Mesenchymal stem cell (in vitro differentiated cells and primary cell): ENCODE results near the gene TMEM184A.
A peak's percentile ranks its signal among the peaks of the same experiment; 100 is the strongest.

Experiments
- DNase-seq: peaks from one replicate; pipeline ENCODE4 v3.0.0-alpha.2; 2013
- H2AFZ ChIP-seq: one replicate; pipeline ENCODE4 v1.6.1; 2013; ENCODE audit warnings: low read depth, mild to moderate bottlenecking, control low read depth, inconsistent platforms, low read length, moderate library complexity
- H2AK5ac ChIP-seq: 2 replicates; pipeline ENCODE4 v1.6.1; 2013; ENCODE audit warnings: low read length, moderate library complexity, mild to moderate bottlenecking, inconsistent platforms; ENCODE audit not compliant: severe bottlenecking
- H2BK120ac ChIP-seq: one replicate; pipeline ENCODE4 v1.6.1; 2013; ENCODE audit warnings: low read depth, mild to moderate bottlenecking, inconsistent platforms, low read length, moderate library complexity
- H2BK12ac ChIP-seq, 2 experiments: one replicate each; pipeline ENCODE4 v1.6.1; 2013; ENCODE audit warnings: inconsistent platforms in 2 of 2, low read length in 2 of 2, mild to moderate bottlenecking in 2 of 2, moderate library complexity in 2 of 2, control low read depth in 1 of 2
- H2BK15ac ChIP-seq: one replicate; pipeline ENCODE4 v1.6.1; 2013; ENCODE audit warnings: mild to moderate bottlenecking, low read depth, inconsistent platforms; ENCODE audit not compliant: poor library complexity, severe bottlenecking
- H2BK5ac ChIP-seq: 2 replicates; pipeline ENCODE4 v1.6.1; 2013; ENCODE audit warnings: low read depth, mild to moderate bottlenecking, low read length, control low read depth, inconsistent platforms; ENCODE audit not compliant: poor library complexity, severe bottlenecking
- H3K14ac ChIP-seq, 2 experiments: one replicate each; pipeline ENCODE4 v1.6.1; 2013; ENCODE audit warnings: inconsistent platforms in 2 of 2, low read length in 2 of 2, control low read depth in 1 of 2, mild to moderate bottlenecking in 1 of 2, moderate library complexity in 1 of 2
- H3K18ac ChIP-seq, 2 experiments: one replicate each; pipeline ENCODE4 v1.6.1; 2013; ENCODE audit warnings: inconsistent platforms in 2 of 2, low read length in 2 of 2, control low read depth in 1 of 2, low read depth in 1 of 2, mild to moderate bottlenecking in 1 of 2
- H3K23ac ChIP-seq, 2 experiments: one replicate each; pipeline ENCODE4 v1.6.1; 2013; ENCODE audit warnings: inconsistent platforms in 2 of 2, low read length in 2 of 2, mild to moderate bottlenecking in 2 of 2, moderate library complexity in 2 of 2, control low read depth in 1 of 2
- H3K27ac ChIP-seq: 2 replicates; pipeline ENCODE4 v1.5.1; 2013; ENCODE audit warnings: mild to moderate bottlenecking, moderate library complexity, low read length, control low read depth, inconsistent platforms; ENCODE audit not compliant: poor library complexity, severe bottlenecking
- H3K27me3 ChIP-seq, 2 experiments: 2 replicates each; pipeline versions ENCODE4 v1.6.1 to v1.7.0; 2013; ENCODE audit warnings: low read length in 2 of 2, mild to moderate bottlenecking in 2 of 2, moderate library complexity in 2 of 2, control low read depth in 1 of 2, inconsistent platforms in 1 of 2; ENCODE audit not compliant: control insufficient read depth in 1 of 2, insufficient read depth in 1 of 2
- H3K36me3 ChIP-seq, 2 experiments: 2 replicates each; pipeline versions ENCODE4 v1.6.1 to v1.7.0; 2013; ENCODE audit warnings: low read length in 2 of 2, control low read depth in 1 of 2, inconsistent platforms in 1 of 2, low read depth in 1 of 2, mild to moderate bottlenecking in 1 of 2; ENCODE audit not compliant: insufficient read depth in 2 of 2, control insufficient read depth in 1 of 2
- H3K4ac ChIP-seq, 2 experiments: one replicate each; pipeline ENCODE4 v1.6.1; 2013; ENCODE audit warnings: inconsistent platforms in 2 of 2, low read length in 2 of 2, mild to moderate bottlenecking in 2 of 2, moderate library complexity in 2 of 2, control low read depth in 1 of 2, low read depth in 1 of 2
- H3K4me1 ChIP-seq: 2 replicates; pipeline ENCODE4 v1.6.1; 2013; ENCODE audit warnings: low read depth, low read length, control low read depth; ENCODE audit not compliant: control insufficient read depth, insufficient read depth
- H3K4me2 ChIP-seq: 2 replicates; pipeline ENCODE4 v1.6.1; 2013; ENCODE audit warnings: low read length, mild to moderate bottlenecking, inconsistent platforms; ENCODE audit not compliant: poor library complexity, severe bottlenecking
- H3K4me3 ChIP-seq, 2 experiments: 2 replicates each; pipeline versions ENCODE4 v1.5.1 to v1.7.0; 2013; ENCODE audit warnings: low read length in 2 of 2, mild to moderate bottlenecking in 2 of 2, control low read depth in 1 of 2, low read depth in 1 of 2; ENCODE audit not compliant: insufficient read depth in 1 of 2
- H3K79me1 ChIP-seq: replicated peaks from 2 replicates; pipeline ENCODE4 v1.6.1; 2013; ENCODE audit warnings: mild to moderate bottlenecking, control low read depth, low read length, inconsistent platforms; ENCODE audit not compliant: poor library complexity, severe bottlenecking
- H3K9ac ChIP-seq: 2 replicates; pipeline ENCODE4 v1.7.0; 2013; ENCODE audit warnings: mild to moderate bottlenecking, low read length, moderate library complexity
- H3K9me3 ChIP-seq: 2 replicates; pipeline ENCODE4 v1.7.0; 2013; ENCODE audit warnings: mild to moderate bottlenecking, low read length; ENCODE audit not compliant: control insufficient read depth
- H4K8ac ChIP-seq: one replicate; pipeline ENCODE4 v1.6.1; 2013; ENCODE audit warnings: inconsistent platforms, mild to moderate bottlenecking, low read length, moderate library complexity
- H4K91ac ChIP-seq: one replicate; pipeline ENCODE4 v1.6.1; 2013; ENCODE audit warnings: mild to moderate bottlenecking, low read length, inconsistent platforms
- WGBS: methylation state at CpG from one replicate; pipeline ENCODE4 v1.1.7; 2013; ENCODE audit warnings: mixed read lengths; 5-methylcytosine and 5-hydroxymethylcytosine counted together

The TMEM184A gene

GRCh38 chr7:1542841-1543747 is 12.9 kb downstream of the TMEM184A start:
- H3K4ac ChIP-seq, result no peak overlapping the region
- peaks cover 19% of the 10 kb centered on the region for H3K4me1 ChIP-seq
- no peak overlapping the region for H3K27ac ChIP-seq
- H2BK12ac ChIP-seq, result no peak overlapping the region
- H3K27me3 ChIP-seq, result no peaks in the 10 kb centered on the region
- no peak overlapping the region for H2BK5ac ChIP-seq
- H4K91ac ChIP-seq, result no peak overlapping the region
- H4K8ac ChIP-seq, result no peak overlapping the region
- H3K36me3 ChIP-seq, result peaks cover 25 to 94% of the 10 kb centered on the region in 2 experiments
- H3K23ac ChIP-seq, result no peak overlapping the region
- H3K9ac ChIP-seq, result no peak overlapping the region
- no peak overlapping the region for H3K18ac ChIP-seq
- H2BK15ac ChIP-seq, result no peak overlapping the region
- no peak overlapping the region for H2BK120ac ChIP-seq
- DNase-seq, result no peak
- H3K9me3 ChIP-seq, result no peaks in the 10 kb centered on the region
- no peak overlapping the region for H2AK5ac ChIP-seq
- H3K4me3 ChIP-seq, result no peak overlapping the region
- H2AFZ ChIP-seq, result no peak overlapping the region
- H3K4me2 ChIP-seq, result no peak overlapping the region
- no peak overlapping the region for H3K14ac ChIP-seq
- WGBS, result 85% methylated on average over 36 of the region's 38 CpGs
- peaks cover 24% of the 10 kb centered on the region for H3K79me1 ChIP-seq

- H3K4me3 ChIP-seq, result no peak overlapping the region
- H3K9me3 ChIP-seq, result no peaks in the 10 kb centered on the region
- no peak overlapping the region for H2AFZ ChIP-seq
- DNase-seq, result no peak
- H3K79me1 ChIP-seq, result peaks cover 24% of the 10 kb centered on the region
- H2BK120ac ChIP-seq, result no peak overlapping the region
- no peak overlapping the region for H4K8ac ChIP-seq
- H3K18ac ChIP-seq, result no peak overlapping the region
- H3K36me3 ChIP-seq, result peaks cover 25 to 86% of the 10 kb centered on the region in 2 experiments
- no peaks in the 10 kb centered on the region for H3K27me3 ChIP-seq
- peaks cover 26% of the 10 kb centered on the region for H3K4me1 ChIP-seq
- WGBS, result 94% methylated on average over 21 of the region's 21 CpGs
- H3K27ac ChIP-seq, result no peak overlapping the region
- no peak overlapping the region for H4K91ac ChIP-seq
- H3K14ac ChIP-seq, result no peak overlapping the region
- no peak overlapping the region for H2AK5ac ChIP-seq
- H3K4me2 ChIP-seq, result no peak overlapping the region
- H2BK12ac ChIP-seq, result no peak overlapping the region
- H3K9ac ChIP-seq, result no peak overlapping the region
- no peak overlapping the region for H3K23ac ChIP-seq
- no peak overlapping the region for H2BK15ac ChIP-seq
- no peak overlapping the region for H3K4ac ChIP-seq
- H2BK5ac ChIP-seq, result no peak overlapping the region
Measured at GRCh38 chr7:1542329-1542728, 13.7 kb downstream of the TMEM184A start.

- Histone ChIP-seq H3K79me1 (peaks cover 24% of the 10 kb centered on the region), H3K4me3 (no peak overlapping the region), H3K23ac (no peak overlapping the region), H2AK5ac (no peak overlapping the region), H3K18ac (no peak overlapping the region), H3K27ac (no peak overlapping the region), H3K9me3 (no peaks in the 10 kb centered on the region), H2BK15ac (no peak overlapping the region), H3K4me2 (no peak overlapping the region), H3K27me3 (no peaks in the 10 kb centered on the region), H2BK5ac (no peak overlapping the region), H3K36me3 (peaks cover 25 to 80% of the 10 kb centered on the region in 2 experiments), H4K8ac (peak overlapping the region; percentile 19), H3K4ac (no peak overlapping the region), H2BK120ac (no peak overlapping the region), H3K14ac (no peak overlapping the region), H2BK12ac (no peak overlapping the region), H3K9ac (no peak overlapping the region), H4K91ac (peak overlapping the region; percentile 35), H2AFZ (no peak overlapping the region), H3K4me1 (peaks cover 31% of the 10 kb centered on the region)
- DNase-seq, result peak; percentile 18
- WGBS, result 93% methylated on average over 28 of the region's 33 CpGs
Measured at GRCh38 chr7:1541431-1542162, 14.4 kb downstream of the TMEM184A start.

GRCh38 chr7:1540776-1541271 is 15.2 kb downstream of the TMEM184A start:
- Histone ChIP-seq H3K4me3 (no peak overlapping the region), H3K23ac (no peak overlapping the region), H3K79me1 (peaks cover 24% of the 10 kb centered on the region), H2AFZ (no peak overlapping the region), H3K4me1 (peaks cover 38% of the 10 kb centered on the region), H4K91ac (no peak overlapping the region), H3K4ac (no peak overlapping the region), H3K36me3 (peaks cover 25 to 76% of the 10 kb centered on the region in 2 experiments), H2AK5ac (no peak overlapping the region), H3K9me3 (no peaks in the 10 kb centered on the region), H2BK120ac (no peak overlapping the region), H3K18ac (no peak overlapping the region), H2BK15ac (no peak overlapping the region), H3K4me2 (no peak overlapping the region), H2BK5ac (no peak overlapping the region), H3K9ac (no peak overlapping the region), H2BK12ac (no peak overlapping the region), H3K27me3 (no peaks in the 10 kb centered on the region), H3K14ac (no peak overlapping the region), H4K8ac (no peak overlapping the region), H3K27ac (no peak overlapping the region)
- peak; percentile 28 for DNase-seq
- WGBS, result 95% methylated on average over 31 of the region's 31 CpGs
